Hippocampal formation (tissue), 2 donors: ENCODE data around the gene RRAGD.

Experiments
- DNase-seq, 2 donors: peaks; one replicate each; lab custom pipeline; 2025; lab: John Stamatoyannopoulos, UW

Gene RRAGD

DNA sequence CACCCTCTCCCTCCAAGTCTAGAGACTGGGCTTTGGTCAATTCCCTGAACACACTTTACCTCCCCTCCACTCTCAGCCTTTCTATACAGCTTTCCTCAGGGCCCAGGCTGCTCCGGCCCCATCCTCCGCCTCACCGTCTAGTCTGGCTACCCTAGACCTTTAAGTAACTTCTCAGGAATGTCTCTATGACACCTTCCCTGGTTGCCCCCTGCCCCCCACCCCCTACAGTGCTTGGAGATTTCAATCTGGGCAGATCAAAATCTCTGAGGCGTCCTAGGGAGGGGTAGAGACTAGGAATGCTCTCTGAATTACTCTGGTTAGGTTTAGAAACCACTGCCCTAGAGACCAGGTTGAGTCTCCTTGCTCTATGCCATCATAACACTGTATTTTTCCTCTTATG is 65.6 kb downstream of the RRAGD start:
- no peak for DNase-seq

GRCh38 chr6:89339565-89339964 is 72.5 kb downstream of the RRAGD start:
- DNase-seq = no peak

GRCh38 chr6:89335164-89335563 is 76.9 kb downstream of the RRAGD start:
- DNase-seq = no peak

GRCh38 chr6:89330910-89331309 is 81.2 kb downstream of the RRAGD start:
- no peak for DNase-seq

- no peak for DNase-seq
These were observed 83.1 kb downstream of the RRAGD start for GRCh38 chr6:89328976-89329375.

DNA sequence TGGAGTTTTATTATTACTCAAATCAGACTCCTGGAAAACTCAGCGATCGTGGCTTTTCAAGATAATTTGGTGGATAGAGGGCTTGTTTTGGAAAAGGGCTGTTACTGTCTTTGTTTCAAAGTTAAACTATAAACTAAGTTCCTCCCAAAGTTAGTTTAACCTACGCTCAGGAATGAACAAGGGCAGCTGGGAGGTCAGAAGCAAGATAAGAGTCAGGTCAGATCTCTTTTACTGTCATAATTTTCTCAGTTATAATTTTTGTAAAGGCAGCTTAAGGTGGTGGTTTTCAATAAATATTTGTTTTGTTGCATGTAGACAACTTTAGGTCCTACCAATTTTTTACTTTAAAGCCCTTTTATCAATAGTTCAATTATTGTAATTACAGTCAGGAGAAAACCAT is 87.8 kb downstream of the RRAGD start:
- DNase-seq = no peak

DNA sequence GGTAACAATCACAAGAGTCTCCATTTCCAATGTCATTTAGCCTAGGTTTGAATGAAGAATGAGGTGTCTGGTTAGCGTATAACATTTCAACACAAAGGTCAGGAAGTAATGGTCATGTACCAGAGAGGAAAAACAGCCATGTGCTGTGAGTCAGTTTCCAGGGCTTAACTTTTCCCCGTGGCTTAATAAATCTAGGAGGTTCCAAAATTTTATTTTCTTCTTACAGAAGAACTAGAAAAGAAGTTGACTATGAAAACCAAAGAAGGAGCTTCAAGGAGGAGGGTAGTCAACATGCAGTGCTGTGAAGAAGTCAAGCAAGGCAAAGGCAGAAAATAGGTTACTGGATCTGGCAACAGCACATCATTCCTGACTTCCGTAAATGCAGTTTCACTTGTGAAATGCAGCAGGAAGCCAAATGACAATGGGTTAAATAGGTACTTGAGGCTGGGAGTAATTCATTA is 88.5 kb downstream of the RRAGD start:
- DNase-seq = no peak

DNA sequence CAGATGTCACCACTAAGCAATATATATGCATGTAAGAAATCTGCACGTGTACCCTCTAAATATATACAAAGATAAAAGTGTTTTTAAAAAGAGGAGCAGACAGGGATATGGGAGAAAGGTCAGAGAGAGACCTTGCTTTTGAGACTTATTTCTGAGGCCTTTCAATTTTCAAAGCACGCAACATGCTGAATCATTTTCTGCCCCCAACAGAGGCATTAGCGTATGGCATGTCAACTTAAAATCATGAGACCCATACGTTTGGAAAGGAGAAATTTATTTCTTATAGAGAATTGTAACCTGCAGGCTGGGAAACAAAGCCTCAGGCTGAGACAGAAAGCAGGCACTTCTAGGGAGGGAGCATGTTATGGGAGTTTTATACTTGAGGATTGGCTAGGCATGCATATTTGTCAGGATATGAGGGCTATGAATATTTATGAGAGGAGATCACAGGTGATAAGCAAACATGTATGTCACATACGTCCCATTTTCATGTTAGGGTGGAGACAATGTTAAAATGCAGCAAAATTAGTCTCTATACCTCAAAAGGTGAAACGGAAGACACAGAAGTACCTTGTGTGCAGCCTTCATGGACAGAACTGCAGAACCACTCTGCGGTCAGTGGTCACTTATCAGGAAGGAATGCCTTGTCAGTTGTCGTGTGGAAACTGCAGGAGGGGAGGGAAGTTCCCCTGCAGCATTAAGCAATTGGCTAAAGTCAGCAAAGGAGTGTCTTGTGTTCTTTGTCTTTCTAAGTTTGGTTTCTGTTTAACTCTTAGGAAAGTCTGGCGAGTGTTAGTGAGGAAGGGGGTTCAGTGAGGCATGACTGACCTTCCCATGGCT is 90.7 kb downstream of the RRAGD start:
- no peak for DNase-seq

GRCh38 chr6:89320012-89320559 is 92.0 kb downstream of the RRAGD start:
- DNase-seq = no peak

GRCh38 chr6:89317067-89317466 is 95.0 kb downstream of the RRAGD start:
- DNase-seq = no peak

- DNase-seq = no peak
These were observed 96.7 kb downstream of the RRAGD start, which contains the start of gene GABRR2 for GRCh38 chr6:89315249-89315885. Gene GABRR2, minus strand, starts transcription at chr6:89315299. Its CDS starts 134 bp downstream, at chr6:89315165.

DNA sequence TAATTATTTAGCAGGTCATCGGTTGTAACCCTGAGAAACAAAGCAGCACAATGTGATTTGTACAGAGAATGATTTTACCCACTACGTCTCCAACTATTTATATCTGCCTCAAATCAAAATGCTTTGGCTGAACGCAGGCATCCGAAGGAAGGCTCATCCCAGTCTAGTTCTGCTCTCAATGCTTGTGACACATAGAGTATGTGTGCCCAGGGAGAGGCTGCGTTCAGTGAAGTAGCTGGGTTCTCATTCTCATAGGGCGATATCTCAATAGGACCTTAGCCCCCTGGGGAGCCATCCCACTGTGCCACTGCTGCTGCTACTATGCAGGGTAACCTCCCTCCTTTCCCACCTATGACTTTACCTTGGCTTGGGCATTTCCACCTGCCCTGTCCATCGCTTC is 97.4 kb downstream of the RRAGD start:
- no peak for DNase-seq
